ENCODE data around the gene SEC14L5. TPM values are rescaled to one million over a fixed set of nuclear protein-coding genes. Genes with fewer than 3 reads are reported as not detected.
"Not testable (repeated sequence)": the region's sequence is repeated elsewhere in the genome, so short reads cannot be mapped to it uniquely, and the experiment has no call there.

The SEC14L5 gene
- polyA plus RNA-seq, 3 donors: 0.21 to 0.36 (median 0.33) TPM

DNA sequence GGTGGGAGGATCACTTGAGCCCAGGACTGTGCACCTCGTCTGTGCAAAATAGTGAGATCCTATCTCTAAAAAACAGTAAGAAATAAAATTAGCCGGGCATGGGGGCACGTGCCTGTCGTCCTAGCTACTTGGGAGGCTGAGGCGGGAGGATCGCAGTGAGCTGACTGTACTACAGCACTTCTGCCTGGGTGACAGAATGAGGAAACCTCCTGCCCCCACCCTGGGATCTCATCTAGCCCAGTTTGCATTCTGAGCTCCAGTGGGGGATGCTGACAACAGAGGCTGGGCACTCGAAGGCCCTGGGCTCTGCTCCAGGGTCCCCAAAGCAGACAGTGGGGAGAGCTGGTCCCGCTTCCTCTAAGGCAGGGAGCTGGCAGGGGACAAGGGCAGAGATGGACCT lies 68.5 kb downstream of the SEC14L5 start:
- DNase-seq (ENCODE audit: extremely low read depth in 1 of 11, low read depth in 9 of 11, low spot score in 4 of 11): no peak

DNA sequence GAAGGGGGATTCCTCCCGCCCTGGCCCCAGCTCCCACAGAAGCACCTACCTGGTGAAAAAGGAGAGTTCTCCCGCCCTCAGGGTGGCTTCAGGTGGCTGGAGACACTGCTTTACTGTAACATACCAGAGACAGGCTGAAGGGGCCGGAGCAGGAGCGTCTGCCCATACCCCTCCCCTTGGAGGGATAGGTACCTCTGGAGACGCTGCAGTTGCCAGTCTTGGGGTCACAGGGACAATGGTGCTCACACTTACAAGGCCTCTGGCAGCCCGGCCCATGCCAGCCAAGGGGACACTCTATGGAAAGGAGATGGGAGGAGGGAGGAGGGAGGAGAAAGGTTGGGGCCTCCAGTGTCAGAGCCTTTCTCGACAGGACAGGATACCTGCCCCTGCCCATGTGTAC lies 69.0 kb downstream of the SEC14L5 start:
- DNase-seq (ENCODE audit: extremely low read depth in 1 of 11, low read depth in 9 of 11, low spot score in 4 of 11): no peak

DNA sequence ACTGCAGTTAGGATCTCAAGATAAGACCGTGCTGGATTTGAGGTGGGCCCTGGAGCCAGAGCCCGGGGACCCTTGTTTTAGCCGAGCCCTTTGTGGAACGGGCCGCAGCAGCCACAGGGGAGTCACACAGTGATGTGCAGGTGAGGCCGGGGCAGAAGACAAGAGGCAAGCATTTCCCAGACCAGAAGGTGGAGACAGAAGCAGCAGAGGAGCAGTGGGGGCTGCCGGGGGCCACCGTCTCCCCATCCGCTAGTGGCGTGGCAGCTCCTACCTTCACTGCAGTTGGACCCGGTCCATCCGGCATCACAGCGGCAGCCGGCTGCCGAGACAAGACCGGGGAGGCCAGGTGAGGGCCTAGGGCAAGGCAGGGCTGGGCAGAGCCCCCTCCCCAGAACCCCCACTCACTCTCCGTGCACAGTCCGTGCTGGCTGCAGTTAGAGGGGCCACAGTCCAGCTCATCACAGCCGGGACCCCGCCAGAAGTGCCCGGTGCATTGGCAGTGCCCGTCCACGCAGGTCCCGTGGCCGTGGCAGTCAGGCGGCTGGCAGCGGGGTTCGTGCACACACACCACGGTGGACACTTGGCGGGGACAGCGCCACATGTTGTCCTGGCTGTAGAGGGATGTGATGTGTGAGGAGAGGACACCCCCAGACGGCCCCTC lies 69.6 kb downstream of the SEC14L5 start:
- no peak for DNase-seq (ENCODE audit: extremely low read depth in 1 of 11, low read depth in 9 of 11, low spot score in 4 of 11)

- DNase-seq (ENCODE audit: extremely low read depth in 1 of 11, low read depth in 9 of 11, low spot score in 4 of 11): no peak
Observed at GRCh38 chr16:5028950-5029475, 70.9 kb downstream of the SEC14L5 start.

DNA sequence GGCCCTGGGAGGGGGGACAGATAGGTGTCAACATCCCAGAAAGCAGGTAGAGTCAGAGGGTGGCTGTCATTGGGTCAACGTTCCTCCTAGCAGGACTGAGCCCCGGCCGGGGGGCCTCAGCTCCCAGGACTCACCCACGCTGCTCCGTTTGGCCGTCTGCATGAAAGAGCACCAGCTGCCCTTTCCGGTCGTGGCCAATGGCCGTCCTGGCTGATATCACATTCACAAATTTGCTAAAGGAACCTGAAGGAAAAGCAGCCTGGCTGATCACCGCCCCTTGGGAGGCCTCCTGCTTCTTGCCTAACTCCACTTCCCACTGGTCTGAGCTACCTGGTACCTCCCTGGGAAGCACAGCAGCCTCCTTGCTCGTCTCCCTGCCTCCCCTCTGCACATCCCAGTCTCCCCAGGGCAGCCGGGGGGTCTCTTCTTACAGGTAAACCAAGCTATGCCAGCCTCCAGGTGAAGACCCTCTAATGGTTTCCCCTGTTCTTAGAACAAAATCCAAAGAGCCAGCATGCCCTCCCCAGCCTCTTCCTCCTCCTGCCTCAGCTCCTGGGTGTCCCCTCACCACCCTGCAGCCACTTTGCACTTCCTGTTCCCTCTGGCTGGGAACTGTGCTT lies 72.2 kb downstream of the SEC14L5 start:
- DNase-seq (ENCODE audit: extremely low read depth in 1 of 11, low read depth in 9 of 11, low spot score in 4 of 11): no peak

- DNase-seq (ENCODE audit: extremely low read depth in 1 of 11, low read depth in 9 of 11, low spot score in 4 of 11): no peak
Observed at GRCh38 chr16:5031601-5032000, 73.5 kb downstream of the SEC14L5 start.

- DNase-seq (ENCODE audit: extremely low read depth in 1 of 11, low read depth in 9 of 11, low spot score in 4 of 11): no peak
Observed at GRCh38 chr16:5032748-5033167, 74.6 kb downstream of the SEC14L5 start.

GRCh38 chr16:5033256-5034166 lies 75.4 kb downstream of the SEC14L5 start, which contains the start of gene NAGPA:
Gene NAGPA (minus strand): TSS chr16:5033935. CDS start chr16:5033914, 21 bp downstream.
- peak; percentile 61 to 86 (median 77) for DNase-seq (ENCODE audit: extremely low read depth in 1 of 11, low read depth in 9 of 11, low spot score in 4 of 11)

DNA sequence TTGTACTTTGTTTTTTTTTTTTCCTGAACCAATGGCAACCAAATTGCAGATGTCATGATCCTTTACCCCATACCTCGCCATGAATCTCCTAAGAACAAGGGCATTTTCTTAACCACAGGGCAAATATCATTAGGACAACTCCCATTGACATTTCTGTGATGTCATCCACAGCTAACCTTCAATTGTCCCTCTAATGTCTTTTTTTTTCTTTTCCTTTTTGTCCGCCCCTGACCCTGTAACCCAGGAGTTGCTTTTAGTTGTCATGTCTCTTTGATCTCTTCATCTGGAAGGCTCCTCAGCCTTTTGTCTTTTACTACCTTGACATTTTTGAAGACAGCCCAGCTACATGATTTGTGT lies 76.0 kb downstream of the SEC14L5 start:
- DNase-seq (ENCODE audit: extremely low read depth in 1 of 11, low read depth in 9 of 11, low spot score in 4 of 11): no peak

DNA sequence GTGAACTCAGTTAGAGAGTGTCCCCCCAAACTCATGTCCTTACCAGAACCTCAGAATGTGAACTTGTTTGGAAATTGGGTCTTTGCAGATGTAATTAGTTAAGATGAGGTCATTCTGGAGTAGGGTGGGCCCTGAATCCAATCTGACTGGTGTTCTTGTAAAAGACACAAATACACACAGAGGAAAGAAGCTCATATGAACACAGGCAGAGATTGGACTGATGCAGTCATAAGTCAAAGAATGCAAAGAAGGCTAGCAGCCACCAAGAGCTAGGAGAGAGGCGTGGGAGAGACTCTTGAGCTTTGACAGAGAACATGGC lies 77.7 kb downstream of the SEC14L5 start:
- DNase-seq (ENCODE audit: extremely low read depth in 1 of 11, low read depth in 9 of 11, low spot score in 4 of 11): no peak

GRCh38 chr16:5036228-5037156 lies 78.4 kb downstream of the SEC14L5 start:
- DNase-seq (ENCODE audit: extremely low read depth in 1 of 11, low read depth in 9 of 11, low spot score in 4 of 11): no peak

- no peak for DNase-seq (ENCODE audit: extremely low read depth in 1 of 11, low read depth in 9 of 11, low spot score in 4 of 11)
Observed at GRCh38 chr16:5040451-5040850, 82.3 kb downstream of the SEC14L5 start.

- DNase-seq (ENCODE audit: extremely low read depth in 1 of 11, low read depth in 9 of 11, low spot score in 4 of 11): no peak
Observed at GRCh38 chr16:5041600-5042133, 83.5 kb downstream of the SEC14L5 start.

- DNase-seq (ENCODE audit: extremely low read depth in 1 of 11, low read depth in 9 of 11, low spot score in 4 of 11): no peak
Observed at GRCh38 chr16:5042574-5043171, 84.5 kb downstream of the SEC14L5 start.

DNA sequence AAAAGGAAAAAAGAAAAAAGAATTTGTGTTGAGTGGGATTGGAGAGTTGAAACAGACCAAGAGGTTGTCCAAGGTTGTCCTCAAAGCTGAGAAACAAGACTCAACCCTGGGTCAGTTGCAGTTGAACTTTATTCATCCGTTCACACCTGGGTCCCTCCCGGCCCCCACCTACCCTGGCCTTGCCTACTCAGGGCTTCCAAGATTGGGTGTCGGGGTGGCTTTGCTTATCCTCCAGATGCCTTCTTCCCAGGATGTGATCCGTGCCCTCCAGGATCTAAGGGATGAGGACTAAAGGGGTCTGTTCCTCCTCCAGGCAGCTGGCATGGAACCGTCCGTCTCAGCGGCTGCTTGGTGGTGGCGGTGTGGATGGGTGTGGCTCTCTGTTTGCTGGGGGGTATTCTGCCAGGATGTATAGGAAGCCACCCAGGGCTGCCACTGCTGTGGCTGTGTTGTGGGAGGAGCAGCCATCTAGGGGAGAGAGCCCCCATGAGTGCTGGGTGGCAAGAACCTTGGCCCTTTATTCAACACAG lies 85.9 kb downstream of the SEC14L5 start:
- DNase-seq (ENCODE audit: extremely low read depth in 1 of 11, low read depth in 9 of 11, low spot score in 4 of 11): no peak

GRCh38 chr16:5044581-5044980 lies 86.5 kb downstream of the SEC14L5 start:
- not testable (repeated sequence) for DNase-seq (ENCODE audit: extremely low read depth in 1 of 11, low read depth in 9 of 11, low spot score in 4 of 11)

DNA sequence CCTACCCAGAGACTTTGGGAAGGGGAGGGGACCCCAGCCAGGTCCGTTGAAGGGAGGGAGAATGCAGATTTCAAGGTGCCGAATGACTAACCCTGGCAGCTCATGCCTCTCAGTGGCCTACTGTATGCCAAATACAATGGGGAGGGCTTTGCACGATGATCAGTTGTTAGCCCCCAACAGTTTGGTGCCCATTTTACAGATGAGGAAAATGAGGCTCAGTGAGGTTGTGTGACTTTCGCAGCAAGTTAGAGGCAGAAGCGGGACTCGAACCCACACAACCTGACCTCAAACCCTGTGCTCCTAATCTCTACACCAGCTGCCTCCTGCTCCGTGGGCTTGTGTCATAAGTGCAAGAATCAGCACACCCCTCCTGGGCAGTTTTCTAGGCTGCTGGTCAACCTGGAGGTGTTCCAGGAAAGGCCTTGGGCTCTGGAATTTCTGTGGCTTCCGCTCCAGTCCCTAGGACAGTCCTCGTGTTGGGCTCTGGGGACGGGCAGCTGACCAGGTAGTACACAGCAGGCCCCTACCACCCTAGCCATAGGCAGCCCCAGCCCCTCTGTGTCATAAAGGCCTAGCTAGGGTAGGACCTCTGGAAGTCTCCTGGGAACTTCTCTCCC lies 87.5 kb downstream of the SEC14L5 start:
- no peak for DNase-seq (ENCODE audit: extremely low read depth in 1 of 11, low read depth in 9 of 11, low spot score in 4 of 11)

DNA sequence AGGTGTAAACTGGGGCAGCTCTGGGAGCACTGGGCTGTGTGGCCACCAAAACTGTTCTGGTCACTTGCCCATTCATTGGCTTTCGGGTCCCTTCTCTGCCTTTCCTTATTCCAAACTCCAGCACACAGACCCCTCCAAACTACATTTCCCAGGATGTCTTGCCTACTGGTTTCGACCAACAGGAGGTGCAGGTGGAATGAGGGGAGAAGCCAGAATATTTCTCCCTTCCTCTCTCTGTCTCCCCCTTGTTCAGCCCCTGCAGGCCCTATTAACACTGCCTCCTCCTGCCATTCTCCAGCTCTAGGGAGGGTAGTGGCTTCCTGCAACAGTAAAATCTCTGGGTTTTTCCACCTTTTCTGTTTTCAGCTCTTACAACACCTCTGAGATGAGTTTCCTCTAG lies 88.8 kb downstream of the SEC14L5 start:
- no peak for DNase-seq (ENCODE audit: extremely low read depth in 1 of 11, low read depth in 9 of 11, low spot score in 4 of 11)

Data from renal cortex interstitium (tissue), 11 donors.